T47D (cell line): ENCODE measurements around the gene MYO18B.

Experiments
- DNase-seq, 2 experiments: peaks; one replicate each; pipeline versions ENCODE4 v3.0.0 to v3.0.0-alpha.2; 2011 to 2012; ENCODE audit warnings: low read depth in 1 of 2, low spot score in 1 of 2
- JUND ChIP-seq: IDR thresholded peaks from 2 replicates; pipeline ENCODE4 v1.6.1; 2012; ENCODE audit warnings: low read depth
- in situ Hi-C: cut with HindIII; loops from 2 replicates; pipeline ENCODE4 v1.10.0; 2016; ENCODE audit warnings: low sequenced_read_pairs, low pct_unique_long_range_greater_than_20kb

Gene MYO18B

DNA sequence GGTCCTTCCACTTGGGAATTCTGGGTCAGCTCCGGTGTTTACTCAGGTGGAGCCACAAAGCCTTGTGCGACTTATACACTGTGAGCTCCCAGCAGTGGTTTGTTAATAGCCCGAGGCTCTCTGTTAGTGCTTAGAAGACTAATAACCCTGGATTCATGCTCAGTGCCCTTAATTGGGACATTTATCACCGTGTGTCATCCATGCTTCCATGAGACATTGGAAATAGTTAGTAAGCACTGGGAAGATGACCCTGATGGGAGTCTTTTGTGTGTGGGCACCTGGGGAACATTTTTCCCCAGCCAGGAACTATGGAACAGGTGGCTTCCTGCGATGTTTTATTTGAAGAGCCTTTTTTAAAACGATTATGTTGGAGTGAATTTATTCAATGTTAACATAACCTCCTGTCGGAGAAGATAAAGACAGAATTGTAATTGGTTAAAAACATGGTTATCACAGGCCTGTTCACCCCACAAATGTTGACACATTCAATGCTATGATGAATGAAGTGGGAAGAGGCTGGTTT lies 188.9 kb downstream of the MYO18B start:
- DNase-seq = peak in 1 of 2 experiments; percentile 33
- in situ Hi-C loops = no loop called here
- no peak for TF ChIP-seq JUND

DNA sequence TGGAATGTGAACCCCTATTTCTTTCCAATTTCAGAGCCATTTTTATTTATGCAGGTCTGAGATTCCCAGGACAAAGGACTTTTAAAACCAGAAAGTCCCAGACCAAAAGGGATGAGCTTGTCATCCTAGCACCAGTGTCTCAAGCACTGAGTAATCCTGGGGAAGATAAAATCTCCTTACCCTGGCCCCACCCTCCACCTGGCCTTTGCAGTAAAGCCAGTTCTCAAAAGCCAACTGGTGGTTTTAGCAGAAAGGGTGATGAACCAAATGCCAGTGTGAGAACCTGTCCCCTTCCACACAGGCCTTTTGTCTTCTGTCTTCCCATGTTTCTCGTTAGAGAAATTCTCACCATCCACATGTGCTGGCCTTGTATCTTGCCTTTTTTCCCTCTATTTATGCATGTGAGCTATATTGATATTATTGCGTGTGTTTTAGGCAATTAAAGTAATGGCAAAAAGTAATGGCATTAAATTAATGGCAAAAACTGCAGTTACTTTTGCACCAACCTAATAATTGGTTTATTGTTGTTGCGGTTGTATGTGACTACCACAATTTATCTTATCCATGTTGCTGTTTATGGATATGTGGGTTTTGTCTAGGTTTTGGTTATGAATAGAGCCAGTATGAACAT lies 191.3 kb downstream of the MYO18B start:
- TF ChIP-seq JUND = no peak
- DNase-seq = no peak
- in situ Hi-C loops = no loop called here

DNA sequence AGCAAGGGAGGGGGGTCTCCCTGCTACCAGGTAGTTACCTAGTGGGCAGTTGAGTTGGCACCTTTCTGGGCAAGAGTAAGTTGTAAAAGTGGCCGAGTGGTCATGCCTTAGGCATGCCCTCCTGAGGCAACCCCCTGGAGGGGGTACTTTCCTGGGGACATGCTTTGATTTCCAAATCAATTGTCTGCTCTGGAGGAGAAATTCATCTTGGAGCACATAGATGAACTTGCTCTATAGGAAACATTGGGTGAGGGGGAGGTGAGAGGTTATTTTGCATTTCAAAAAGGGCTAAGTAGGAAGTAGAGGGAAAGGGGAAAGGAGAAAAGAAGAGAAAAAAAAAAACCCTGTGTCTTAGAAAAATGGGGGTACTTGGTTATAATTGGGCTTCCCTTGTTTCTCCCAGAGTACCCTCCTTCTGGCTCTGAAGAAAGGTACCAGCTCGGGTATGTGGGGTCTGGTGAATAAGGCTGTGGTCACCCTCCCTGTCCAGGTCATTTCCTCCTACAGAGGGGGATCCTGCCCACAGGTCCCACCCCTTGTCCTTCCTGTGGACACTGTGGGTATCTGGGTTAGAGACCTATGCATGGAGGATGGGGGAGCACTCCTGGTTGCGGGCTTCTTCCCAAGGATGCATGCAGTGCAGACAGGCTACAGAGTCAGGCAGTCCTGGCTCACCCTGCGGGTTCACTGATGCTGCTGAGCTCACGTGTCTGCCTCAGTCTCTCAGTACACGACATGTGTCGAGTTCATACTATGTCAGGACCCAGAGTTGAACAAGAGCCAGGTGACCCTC lies 193.5 kb downstream of the MYO18B start:
- in situ Hi-C loops = no loop called here
- TF ChIP-seq JUND = no peak
- DNase-seq = no peak

- TF ChIP-seq JUND = no peak
- no peak for DNase-seq
- in situ Hi-C loops = no loop called here
Observed at GRCh38 chr22:25938151-25938550, 196.2 kb downstream of the MYO18B start.

- in situ Hi-C loops = no loop called here
- no peak for DNase-seq
- TF ChIP-seq JUND = no peak
Observed at GRCh38 chr22:25939384-25939783, 197.4 kb downstream of the MYO18B start.

DNA sequence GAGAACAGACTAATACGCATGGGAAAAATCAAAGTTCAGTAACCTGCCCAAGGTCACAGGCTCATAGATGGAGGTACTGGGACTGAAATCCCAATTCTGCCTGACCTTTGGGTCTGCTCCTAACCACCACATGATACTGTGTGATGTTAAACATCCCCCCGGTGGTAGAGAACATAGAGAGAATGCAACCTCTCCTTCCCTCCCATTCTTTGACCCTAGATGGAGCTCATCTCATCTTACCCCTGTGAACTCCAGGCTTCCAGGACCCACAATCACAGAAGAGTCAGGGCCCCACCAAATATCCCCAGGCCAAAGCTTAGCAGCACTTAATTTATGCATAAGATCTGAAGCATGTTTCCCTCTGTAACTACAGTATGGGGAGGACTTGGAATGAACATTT lies 198.5 kb downstream of the MYO18B start:
- in situ Hi-C loops = no loop called here
- DNase-seq = no peak
- TF ChIP-seq JUND = no peak

GRCh38 chr22:25941365-25941960 lies 199.5 kb downstream of the MYO18B start:
- no peak for TF ChIP-seq JUND
- in situ Hi-C loops = no loop called here
- DNase-seq = no peak

DNA sequence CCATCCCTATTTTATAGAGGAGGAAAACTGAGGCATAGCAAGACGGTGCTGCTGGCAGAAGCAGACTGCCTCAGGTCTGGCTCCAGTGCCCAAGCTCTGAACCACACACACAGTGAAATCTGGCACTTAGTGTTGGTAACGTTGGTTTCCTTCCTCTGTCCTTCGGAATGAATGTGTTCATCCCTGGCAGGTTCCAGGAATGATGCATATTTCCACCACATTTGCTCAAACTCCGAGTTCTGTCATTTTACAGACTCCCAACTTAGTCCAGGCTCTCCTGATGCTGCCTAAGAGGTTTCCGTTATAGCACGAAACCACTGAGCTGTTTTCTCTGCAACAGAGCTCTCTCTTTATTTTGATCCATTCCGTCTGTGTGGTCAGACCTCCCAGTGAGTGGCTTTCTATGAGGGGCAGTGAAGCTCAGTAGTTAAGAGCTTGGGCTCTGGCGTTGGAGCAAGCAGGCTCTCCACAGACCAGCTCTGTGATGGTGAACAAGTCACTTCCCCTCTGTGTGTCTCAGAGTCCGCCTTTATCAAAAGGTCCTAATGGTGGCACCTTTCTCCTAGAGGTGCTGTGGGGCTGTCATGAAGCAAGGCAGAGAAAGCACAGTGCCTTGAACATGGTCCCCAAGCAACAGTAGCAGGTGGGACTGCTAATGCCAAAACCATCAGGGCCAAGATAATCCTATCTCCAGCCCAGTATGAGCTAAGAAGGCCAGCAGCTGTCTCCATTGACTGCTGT lies 200.3 kb downstream of the MYO18B start:
- no peak for DNase-seq
- TF ChIP-seq JUND = no peak
- in situ Hi-C loops = no loop called here

GRCh38 chr22:25942856-25943411 lies 200.9 kb downstream of the MYO18B start:
- DNase-seq = no peak
- no peak for TF ChIP-seq JUND
- in situ Hi-C loops = no loop called here

GRCh38 chr22:25950111-25950510 lies 208.1 kb downstream of the MYO18B start:
- DNase-seq = no peak
- in situ Hi-C loops = no loop called here
- no peak for TF ChIP-seq JUND

DNA sequence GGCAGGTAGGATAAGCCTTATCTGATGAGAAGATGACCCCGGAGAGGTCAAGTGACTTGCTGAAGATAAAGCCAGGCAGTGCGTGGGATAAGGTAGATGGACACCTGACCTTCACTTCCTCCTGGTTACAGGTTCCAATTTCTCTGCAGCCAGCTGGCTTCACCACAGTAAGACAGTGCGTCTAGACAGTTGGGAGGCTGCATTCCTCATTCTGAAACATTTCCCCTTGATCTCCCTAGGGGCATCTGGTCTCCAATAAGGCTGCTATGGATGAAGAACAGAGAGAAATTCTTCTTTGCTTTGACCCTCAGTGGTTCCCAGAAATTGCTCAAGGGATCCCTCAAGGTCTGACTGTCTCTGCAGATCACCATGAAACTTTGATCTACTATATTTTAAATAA lies 211.3 kb downstream of the MYO18B start:
- DNase-seq = no peak
- in situ Hi-C loops = no loop called here
- no peak for TF ChIP-seq JUND

DNA sequence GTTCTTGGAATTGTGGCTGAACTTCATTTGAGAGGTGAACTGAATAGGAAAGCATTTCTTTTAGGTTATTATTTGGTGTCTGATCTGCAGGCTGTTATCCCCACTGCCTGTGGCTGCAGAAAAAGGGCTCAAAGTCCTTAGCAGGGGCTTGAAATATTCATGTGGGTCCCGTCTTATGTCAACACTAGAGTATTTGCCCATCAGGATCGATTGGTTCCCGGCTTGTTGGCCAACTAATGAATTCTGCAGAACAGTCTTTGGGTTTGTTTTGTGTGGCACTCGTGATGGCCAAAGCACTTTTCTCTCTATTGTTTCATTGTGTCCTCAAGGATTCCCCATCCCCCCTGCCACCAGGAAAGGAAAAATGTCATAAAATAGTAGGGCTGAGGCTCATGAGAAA lies 211.9 kb downstream of the MYO18B start:
- DNase-seq = no peak
- in situ Hi-C loops = no loop called here

More for the DNA sequence above, 211.9 kb downstream of the MYO18B start:
- no peak for TF ChIP-seq JUND
